PC-9 (cell line): ENCODE measurements around the gene HTATSF1.

Experiments
- CTCF ChIP-seq: fragments of 200-600 bp; sonication (generic); conservative IDR thresholded peaks from 2 replicates; pipeline ENCODE4 v1.6.1; 2017; ENCODE audit warnings: mixed run types, antibody characterized with exemption, mild to moderate bottlenecking, moderate library complexity
- EZH2 ChIP-seq: fragments of 200-600 bp; sonication (generic); IDR thresholded peaks from 2 replicates; pipeline ENCODE4 v1.8.0; 2017; ENCODE audit warnings: antibody characterized with exemption, low read depth

- no peak for TF ChIP-seq EZH2
- no peak for TF ChIP-seq CTCF
These were observed 5.6 kb upstream of the HTATSF1 start for GRCh38 chrX:136491832-136492231.
